A673 (cell line): ENCODE measurements around the gene PAGR1. TPM values are rescaled to one million over a fixed set of nuclear protein-coding genes. Genes with fewer than 3 reads are reported as not detected.
"Not testable (repeated sequence)": the region's sequence is repeated elsewhere in the genome, so short reads cannot be mapped to it uniquely, and the experiment has no call there.

ENCODE experiments used
- BruUV-seq: library from RNA; stranded (reverse); fragments of 400-500 nt; replicated peaks from 2 replicates; lab custom pipeline; 2021; lab: Mats Ljungman, UMichigan
- CTCF ChIA-PET: fragments of 300-600 bp; sonication (Branson Sonifier 250); formaldehyde crosslinking; loops from one replicate; lab custom pipeline; 2022; ENCODE audit warnings: antibody characterized with exemption; lab: Charles Lee
- POLR2A ChIA-PET: fragments of 300-600 bp; sonication (Branson Sonifier 250); formaldehyde crosslinking; loops from one replicate; lab custom pipeline; 2022; ENCODE audit warnings: antibody characterized with exemption; ENCODE audit not compliant: low non-redundant PET; lab: Charles Lee
- DNase-seq: peaks from one replicate; pipeline ENCODE4 v3.0.0-alpha.2; 2015; ENCODE audit warnings: low spot score
- H3K27ac ChIP-seq: fragments of 200-600 bp; sonication (generic); 2 replicates; pipeline ENCODE4 v1.5.1; 2016; ENCODE audit warnings: mixed run types, low read depth, mild to moderate bottlenecking, mixed read lengths, antibody characterized with exemption, low read length; ENCODE audit not compliant: poor library complexity, severe bottlenecking
- H3K27me3 ChIP-seq: fragments of 200-600 bp; sonication (generic); replicated peaks from 2 replicates; pipeline ENCODE4 v1.6.1; 2017; ENCODE audit warnings: mixed run types, low read depth, mild to moderate bottlenecking, mixed read lengths, antibody characterized with exemption, low read length; ENCODE audit not compliant: insufficient read depth, poor library complexity
- H3K36me3 ChIP-seq: fragments of 200-600 bp; sonication (generic); 2 replicates; pipeline ENCODE4 v1.6.1; 2016; ENCODE audit warnings: mixed run types, mild to moderate bottlenecking, mixed read lengths, antibody characterized with exemption, low read length; ENCODE audit not compliant: insufficient read depth, poor library complexity, severe bottlenecking
- H3K4me1 ChIP-seq: fragments of 200-600 bp; sonication (generic); 2 replicates; pipeline ENCODE4 v1.6.1; 2017; ENCODE audit warnings: mixed run types, mild to moderate bottlenecking, mixed read lengths, antibody characterized with exemption, low read length; ENCODE audit not compliant: insufficient read depth, poor library complexity, severe bottlenecking
- H3K4me3 ChIP-seq: fragments of 200-600 bp; sonication (generic); 2 replicates; pipeline ENCODE4 v1.5.1; 2016; ENCODE audit warnings: low read depth, mixed run types, mild to moderate bottlenecking, mixed read lengths, low read length; ENCODE audit not compliant: poor library complexity, severe bottlenecking
- H3K9me3 ChIP-seq: fragments of 200-600 bp; sonication (generic); 2 replicates; pipeline ENCODE4 v1.6.1; 2016; ENCODE audit warnings: mixed run types, low read depth, mild to moderate bottlenecking, mixed read lengths, antibody characterized with exemption, low read length; ENCODE audit not compliant: poor library complexity, severe bottlenecking
- CTCF ChIP-seq: fragments of 300-800, 200-600 bp; sonication (generic); conservative IDR thresholded peaks from 2 replicates; pipeline ENCODE4 v1.5.1; 2017; ENCODE audit warnings: low read depth, mild to moderate bottlenecking, antibody characterized with exemption, low read length, moderate library complexity, mixed read lengths
- EZH2 ChIP-seq: fragments of 200-600 bp; sonication (generic); IDR thresholded peaks from 2 replicates; pipeline ENCODE4 v1.6.1; 2017; ENCODE audit warnings: borderline replicate concordance, low read depth, mild to moderate bottlenecking, mixed read lengths, antibody characterized with exemption, low read length; ENCODE audit not compliant: poor library complexity, severe bottlenecking
- intact Hi-C: fragments of 100-400 bp; cut with micrococcal nuclease; formaldehyde crosslinking; loops from one replicate; pipeline ENCODE4 v1.10.0; 2022; ENCODE audit not compliant: unreplicated experiment
- total RNA-seq: library from RNA; stranded (reverse); gene quantifications from 2 replicates; pipeline ENCODE4 v1.2.3, GENCODE V29; 2021

PAGR1 gene
- total RNA-seq, 1 experiment from 2014 or later, result 47.4 TPM

- ChIA-PET CTCF (interaction anchor here (0.6 to 0.7 kb wide), 2 partner anchors 17 to 185 kb away, joined by 3 read pairs; no protein-coding TSS in a partner anchor), POLR2A (no interaction called here)
- BruUV-seq, result no TSS peak
- peak within 1 kb of the TSS; percentile 90 for H3K27ac ChIP-seq
- TF ChIP-seq EZH2, result no peak
- peak; percentile 85 for TF ChIP-seq CTCF
- no peaks in the 10 kb centered on the region for H3K9me3 ChIP-seq
- peak within 1 kb of the TSS; percentile 99 for H3K4me3 ChIP-seq
- DNase-seq, result peak; percentile 99
- H3K27me3 ChIP-seq, result no peaks in the 10 kb centered on the region
- H3K36me3 ChIP-seq, result peaks cover 15% of the 10 kb centered on the region
- intact Hi-C loops, result no loop called here
- H3K4me1 ChIP-seq, result peaks cover 11% of the 10 kb centered on the region
Measured at GRCh38 chr16:29790183-29790948, 25.6 kb upstream of the PAGR1 start, which contains the start of gene KIF22. KIF22 (plus strand) TSS chr16:29790751; CDS start chr16:29790760, 9 bp downstream.

- Histone ChIP-seq H3K36me3 (peaks cover 21% of the 10 kb centered on the region), H3K4me3 (peak overlapping the region; percentile 99), H3K27me3 (no peaks in the 10 kb centered on the region), H3K27ac (peak overlapping the region; percentile 90), H3K9me3 (no peaks in the 10 kb centered on the region), H3K4me1 (peaks cover 11% of the 10 kb centered on the region)
- intact Hi-C loops, result no loop called here
- POLR2A ChIA-PET, result no interaction called here
- no peak for DNase-seq
- BruUV-seq, result TSS peak; percentile 67
- CTCF ChIA-PET, result interaction anchor here (0.5 kb wide), 1 partner anchor 302 kb away, joined by 4 read pairs; no protein-coding TSS in a partner anchor
- TF ChIP-seq EZH2, result no peak
Measured at GRCh38 chr16:29790949-29791844, 24.8 kb upstream of the PAGR1 start.

- no peak for DNase-seq
- H3K27ac ChIP-seq, result peak overlapping the region; percentile 90
- intact Hi-C loops, result no loop called here
- CTCF ChIA-PET, result interaction anchor here (0.5 kb wide), 1 partner anchor 301 kb away, joined by 4 read pairs; no protein-coding TSS in a partner anchor
- H3K9me3 ChIP-seq, result no peaks in the 10 kb centered on the region
- peak overlapping the region; percentile 99 for H3K4me3 ChIP-seq
- POLR2A ChIA-PET, result no interaction called here
- peaks cover 11% of the 10 kb centered on the region for H3K4me1 ChIP-seq
- no peaks in the 10 kb centered on the region for H3K27me3 ChIP-seq
- BruUV-seq, result no TSS peak
- H3K36me3 ChIP-seq, result peaks cover 30% of the 10 kb centered on the region
- TF ChIP-seq CTCF (no peak), EZH2 (no peak)
Measured at GRCh38 chr16:29791845-29792807, 23.8 kb upstream of the PAGR1 start.

- DNase-seq, intact Hi-C loops, CTCF ChIA-PET, H3K9me3 ChIP-seq, H3K27ac ChIP-seq, POLR2A ChIA-PET, H3K27me3 ChIP-seq, BruUV-seq, H3K4me3 ChIP-seq: not testable (repeated sequence)
- Histone ChIP-seq H3K36me3 (peaks cover 41% of the 10 kb centered on the region), H3K4me1 (peaks cover 11% of the 10 kb centered on the region)
Measured at GRCh38 chr16:29793153-29793552, 22.8 kb upstream of the PAGR1 start.
